Dendritic cell treated with granulocyte-macrophage colony-stimulating factor and Interleukin-4, amounts not matched to agents 40 ng/mL and 50 ng/mL, for 4 days (primary cell): ENCODE data around the gene SLITRK1.

ENCODE experiments used
- H3K27ac Mint-ChIP-seq: one replicate; pipeline ENCODE4 v1.8.0; 2022; ENCODE audit warnings: mild to moderate bottlenecking, mixed read lengths
- H3K27me3 Mint-ChIP-seq: one replicate; pipeline ENCODE4 v1.8.0; 2022; ENCODE audit warnings: mild to moderate bottlenecking, mixed read lengths
- H3K36me3 Mint-ChIP-seq: one replicate; pipeline ENCODE4 v1.8.0; 2022; ENCODE audit warnings: low read depth, mixed read lengths
- H3K4me1 Mint-ChIP-seq: one replicate; pipeline ENCODE4 v1.8.0; 2022; ENCODE audit warnings: low read depth, mixed read lengths
- H3K4me3 Mint-ChIP-seq: one replicate; pipeline ENCODE4 v1.8.0; 2022; ENCODE audit warnings: mild to moderate bottlenecking, moderate library complexity, mixed read lengths
- H3K9me3 Mint-ChIP-seq: one replicate; pipeline ENCODE4 v1.8.0; 2022; ENCODE audit warnings: mixed read lengths
- intact Hi-C: fragments of 100-400 bp; cut with micrococcal nuclease; formaldehyde crosslinking; loops from one replicate; pipeline ENCODE4 v1.15.0; 2022

SLITRK1 gene

DNA sequence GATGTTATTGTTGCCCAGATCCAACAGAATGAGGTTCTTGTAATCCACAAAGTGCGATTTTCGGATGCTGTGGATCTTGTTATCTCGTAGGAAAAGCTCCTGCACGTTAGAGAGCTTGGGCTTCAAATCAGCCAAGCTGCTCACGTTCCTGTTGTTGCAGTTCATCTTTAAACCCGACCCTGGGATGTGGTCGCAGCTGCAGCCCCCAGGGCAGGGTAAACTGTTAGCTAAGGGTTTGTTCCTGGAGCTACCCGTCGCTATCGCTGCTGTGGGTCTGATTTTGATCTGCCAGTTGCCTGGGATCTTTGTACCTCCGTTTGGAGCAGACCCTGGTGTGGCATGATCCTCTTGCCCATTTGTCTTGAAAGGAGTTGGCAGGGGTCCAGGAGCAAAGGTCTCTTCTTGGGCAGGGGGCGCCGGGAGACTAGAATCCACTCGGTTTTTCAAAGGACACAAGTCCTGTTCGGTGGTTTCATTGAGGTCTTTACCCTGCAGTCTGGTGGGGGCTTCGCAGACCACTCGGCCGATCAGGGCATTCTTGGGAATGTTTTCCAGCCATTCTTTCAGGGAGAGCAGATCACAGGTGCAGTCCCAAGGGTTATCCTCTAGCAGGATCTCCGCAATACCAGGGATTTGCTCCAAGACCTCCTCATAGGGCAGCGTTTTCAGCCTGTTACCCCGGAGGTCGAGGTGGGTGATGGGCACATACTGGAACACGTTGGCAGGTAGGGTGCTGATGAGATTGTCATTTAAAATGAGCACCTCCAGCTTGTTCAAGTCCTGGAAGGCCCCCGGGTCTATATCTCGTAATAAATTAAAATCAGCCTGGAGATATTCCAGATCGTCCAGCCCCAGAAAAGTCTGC lies 1.8 kb downstream of the SLITRK1 start:
- Mint-ChIP-seq H3K4me3 (no peak overlapping the region), H3K4me1 (no peaks in the 10 kb centered on the region), H3K27me3 (peaks cover 55% of the 10 kb centered on the region), H3K9me3 (no peaks in the 10 kb centered on the region), H3K27ac (no peak overlapping the region), H3K36me3 (no peaks in the 10 kb centered on the region)
- intact Hi-C loops = no loop called here

DNA sequence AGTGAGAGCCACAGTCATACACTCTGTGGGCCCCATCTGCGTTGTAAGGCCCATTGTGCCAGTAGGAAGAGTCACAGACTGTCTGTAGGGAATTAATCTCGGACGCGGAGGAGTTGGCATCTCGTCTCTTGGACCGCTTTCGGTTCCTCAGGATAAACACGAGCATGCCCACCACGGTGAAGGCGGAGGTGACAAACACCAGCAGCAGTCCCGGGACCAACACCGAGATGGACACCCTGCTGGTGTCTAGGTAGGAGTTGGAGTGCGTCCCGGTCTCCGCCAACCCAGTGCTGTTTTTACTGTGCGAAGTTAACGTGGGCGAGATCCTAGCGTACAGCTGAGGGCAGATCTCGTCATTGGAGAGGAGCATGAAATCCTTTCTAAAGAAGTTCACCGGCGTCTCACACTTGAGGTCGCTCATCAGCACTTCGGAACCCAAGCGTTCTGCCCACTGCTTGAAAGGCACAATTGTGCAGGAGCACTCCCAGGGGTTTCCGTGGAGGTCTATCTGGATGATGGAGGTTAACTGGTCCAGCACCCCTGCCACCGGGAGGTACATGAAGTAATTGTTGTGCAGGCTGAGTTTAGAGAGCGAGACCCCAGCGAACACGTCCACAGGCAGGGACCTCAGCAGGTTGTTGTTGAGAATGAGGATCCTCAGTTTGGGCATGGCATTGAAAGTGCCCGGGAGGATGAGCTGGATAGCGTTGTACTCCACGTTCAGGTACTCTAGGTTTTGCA lies 2.7 kb downstream of the SLITRK1 start:
- Mint-ChIP-seq H3K27ac (no peak overlapping the region), H3K9me3 (no peaks in the 10 kb centered on the region), H3K4me1 (no peaks in the 10 kb centered on the region), H3K4me3 (no peak overlapping the region), H3K27me3 (peaks cover 55% of the 10 kb centered on the region), H3K36me3 (no peaks in the 10 kb centered on the region)
- intact Hi-C loops = no loop called here

DNA sequence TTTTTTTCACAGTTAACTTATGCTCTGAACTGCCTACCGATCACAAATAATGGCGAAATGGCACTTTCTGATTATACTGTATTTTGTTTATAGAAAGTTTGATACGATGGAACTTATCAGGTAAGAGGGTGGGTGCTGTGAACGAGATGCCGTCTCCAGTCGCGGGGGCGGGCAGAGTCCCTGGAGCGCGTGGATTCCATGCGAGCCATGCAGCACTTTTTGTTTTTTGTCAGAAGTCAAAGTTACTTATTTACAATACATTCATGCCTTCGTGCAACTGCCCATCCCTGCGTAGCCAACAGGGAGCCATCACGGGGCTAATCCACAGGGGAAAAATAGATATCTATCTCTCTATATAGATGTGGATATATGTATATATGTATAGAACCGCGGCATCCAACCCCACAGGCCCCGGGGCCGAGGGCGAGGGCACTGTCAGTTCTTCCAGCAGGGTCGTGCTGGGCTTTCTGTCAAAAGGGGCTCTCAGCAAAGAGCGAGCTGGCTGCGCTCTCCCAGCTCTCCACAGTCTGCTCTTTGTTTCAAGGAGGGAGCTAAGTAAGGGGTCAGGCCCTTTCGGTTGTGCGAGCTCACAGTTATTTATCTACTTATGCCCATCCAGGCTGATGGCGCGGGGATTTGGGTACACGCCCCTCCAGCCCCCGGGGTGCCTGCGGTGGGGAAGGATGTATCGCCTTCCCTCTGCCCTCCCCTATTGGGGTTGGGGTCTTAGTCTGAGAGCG lies 3.4 kb downstream of the SLITRK1 start:
- Mint-ChIP-seq H3K27me3 (peaks cover 54% of the 10 kb centered on the region), H3K9me3 (no peaks in the 10 kb centered on the region), H3K36me3 (no peaks in the 10 kb centered on the region), H3K4me1 (no peaks in the 10 kb centered on the region), H3K27ac (no peak overlapping the region), H3K4me3 (no peak overlapping the region)
- intact Hi-C loops = no loop called here

DNA sequence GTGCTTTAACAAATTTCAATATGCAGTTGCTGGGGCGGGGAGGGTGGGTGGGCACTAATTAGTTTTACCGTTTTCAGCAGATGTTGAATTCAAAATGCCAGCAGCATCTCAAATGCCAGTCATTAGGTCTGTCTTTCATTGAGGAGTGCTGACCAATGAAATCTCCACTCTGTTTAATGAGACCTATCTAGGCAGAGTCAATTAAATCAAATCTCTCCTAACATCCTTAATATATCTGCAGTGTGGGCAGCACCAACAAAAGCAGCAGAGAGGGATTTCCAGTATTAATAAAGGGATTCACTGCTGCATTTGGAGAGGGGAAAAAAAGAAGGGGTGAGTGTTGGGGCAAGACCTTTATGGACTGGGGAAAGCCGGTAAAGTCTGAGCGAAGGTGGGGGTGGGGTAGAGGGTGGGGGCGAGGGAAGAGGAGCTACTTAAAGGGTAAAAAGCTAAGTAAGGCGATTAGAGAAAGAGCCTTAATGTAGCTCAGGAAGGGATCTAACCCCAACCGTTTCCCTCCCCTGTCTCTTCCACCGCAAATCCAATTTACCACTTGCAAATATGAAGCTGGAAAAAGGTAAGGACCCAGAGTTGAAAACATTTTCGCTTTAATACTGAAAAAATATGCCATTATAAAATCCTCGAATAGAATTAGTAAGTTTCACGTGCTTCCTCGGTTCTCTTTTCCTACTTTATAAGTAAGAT lies 4.5 kb downstream of the SLITRK1 start:
- intact Hi-C loops = no loop called here
- no peak overlapping the region for H3K27ac Mint-ChIP-seq
- H3K4me3 Mint-ChIP-seq = no peak overlapping the region
- peaks cover 45% of the 10 kb centered on the region for H3K27me3 Mint-ChIP-seq
- H3K9me3 Mint-ChIP-seq = no peaks in the 10 kb centered on the region
- no peaks in the 10 kb centered on the region for H3K36me3 Mint-ChIP-seq
- H3K4me1 Mint-ChIP-seq = no peaks in the 10 kb centered on the region

DNA sequence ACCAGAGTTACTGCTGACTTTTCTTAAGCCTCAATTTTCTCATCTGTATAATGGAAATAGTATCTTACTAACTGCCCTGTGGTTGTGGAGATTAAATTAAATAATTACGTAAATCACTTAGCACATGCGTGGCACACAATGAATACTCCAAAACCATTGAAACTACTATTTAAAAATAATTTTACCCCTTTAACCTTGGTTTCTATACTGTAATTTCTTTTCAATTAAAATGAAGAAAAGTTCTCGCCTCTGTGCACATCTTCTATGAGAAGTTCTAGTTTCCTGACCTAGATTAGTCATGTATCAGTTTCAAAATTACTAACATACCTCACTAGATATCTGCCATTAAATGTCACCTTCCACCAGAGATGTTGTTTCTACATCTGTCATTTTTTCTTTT lies 5.7 kb downstream of the SLITRK1 start:
- H3K9me3 Mint-ChIP-seq = peaks cover 6% of the 10 kb centered on the region
- intact Hi-C loops = no loop called here
- H3K4me3 Mint-ChIP-seq = no peak overlapping the region
- H3K27ac Mint-ChIP-seq = no peak overlapping the region
- no peaks in the 10 kb centered on the region for H3K36me3 Mint-ChIP-seq
- no peaks in the 10 kb centered on the region for H3K4me1 Mint-ChIP-seq
- H3K27me3 Mint-ChIP-seq = peaks cover 33% of the 10 kb centered on the region

DNA sequence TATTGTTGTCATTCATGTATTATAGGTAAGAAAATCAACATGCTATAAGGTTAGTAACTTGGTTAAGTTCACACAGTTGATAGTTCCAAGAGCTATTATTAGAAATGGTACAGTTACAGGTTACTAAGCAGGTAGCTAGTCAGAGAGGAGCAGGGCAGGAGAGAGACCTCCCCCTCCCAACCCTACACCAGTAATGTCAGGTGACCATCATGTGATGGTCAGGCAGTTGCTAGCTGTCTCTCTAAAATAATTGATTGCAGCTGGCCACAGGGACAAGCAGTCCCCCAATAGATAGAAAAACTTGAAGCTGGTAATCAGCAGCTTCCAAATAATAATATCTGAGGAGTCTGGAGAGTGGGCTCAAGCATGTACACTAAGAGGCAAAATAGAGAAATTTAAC lies 14.6 kb downstream of the SLITRK1 start:
- H3K4me3 Mint-ChIP-seq = no peak overlapping the region
- H3K27me3 Mint-ChIP-seq = no peaks in the 10 kb centered on the region
- peaks cover 20% of the 10 kb centered on the region for H3K9me3 Mint-ChIP-seq
- no peaks in the 10 kb centered on the region for H3K36me3 Mint-ChIP-seq
- H3K4me1 Mint-ChIP-seq = no peaks in the 10 kb centered on the region
- no peak overlapping the region for H3K27ac Mint-ChIP-seq
- intact Hi-C loops = no loop called here

DNA sequence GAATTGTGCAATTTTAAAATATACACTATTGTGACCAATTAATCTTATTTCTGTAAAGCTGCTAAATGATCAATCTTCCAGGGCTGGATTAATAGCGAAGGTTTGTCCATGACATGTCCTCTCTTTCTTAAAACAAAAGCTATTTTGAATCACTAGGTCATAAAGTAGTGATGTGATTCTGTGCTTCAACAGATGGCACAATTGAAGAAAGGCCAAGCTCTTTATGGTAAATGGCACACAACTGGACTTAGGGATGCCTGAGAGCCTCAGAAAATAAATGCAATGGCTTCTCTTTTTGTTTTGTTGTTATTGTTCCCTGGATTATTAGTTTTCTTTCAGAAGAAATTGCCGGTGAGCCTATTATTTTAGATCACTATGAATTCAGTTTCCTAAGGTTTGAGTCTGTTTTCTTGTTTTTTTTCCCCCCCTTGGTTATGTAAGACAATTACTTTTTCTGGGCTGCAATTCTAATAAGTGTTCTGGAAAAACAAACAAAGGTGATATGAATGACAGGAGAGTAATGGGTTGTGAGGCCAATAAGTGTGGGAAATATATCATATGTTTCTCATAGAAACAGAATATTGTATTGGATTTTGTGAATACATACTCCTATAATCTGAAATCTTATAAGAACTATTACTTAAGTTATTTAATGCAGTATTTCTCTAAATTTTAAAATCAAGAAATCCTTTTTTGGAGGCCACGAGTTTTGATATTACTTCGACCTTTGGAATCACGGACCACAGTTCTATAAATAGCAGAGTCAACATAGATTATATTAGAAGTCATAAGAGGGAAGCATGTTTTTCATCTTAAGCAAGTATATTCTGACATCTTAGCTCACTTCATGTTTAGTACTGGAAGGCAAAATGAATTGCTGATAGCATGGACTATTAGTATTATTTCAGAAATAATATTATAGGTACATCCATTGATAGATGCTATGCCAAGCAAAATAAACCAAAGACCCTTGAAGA lies 16.8 kb downstream of the SLITRK1 start:
- H3K36me3 Mint-ChIP-seq = no peaks in the 10 kb centered on the region
- H3K27me3 Mint-ChIP-seq = no peaks in the 10 kb centered on the region
- no peaks in the 10 kb centered on the region for H3K4me1 Mint-ChIP-seq
- intact Hi-C loops = no loop called here
- H3K9me3 Mint-ChIP-seq = peaks cover 18% of the 10 kb centered on the region
- H3K4me3 Mint-ChIP-seq = no peak overlapping the region
- no peak overlapping the region for H3K27ac Mint-ChIP-seq

DNA sequence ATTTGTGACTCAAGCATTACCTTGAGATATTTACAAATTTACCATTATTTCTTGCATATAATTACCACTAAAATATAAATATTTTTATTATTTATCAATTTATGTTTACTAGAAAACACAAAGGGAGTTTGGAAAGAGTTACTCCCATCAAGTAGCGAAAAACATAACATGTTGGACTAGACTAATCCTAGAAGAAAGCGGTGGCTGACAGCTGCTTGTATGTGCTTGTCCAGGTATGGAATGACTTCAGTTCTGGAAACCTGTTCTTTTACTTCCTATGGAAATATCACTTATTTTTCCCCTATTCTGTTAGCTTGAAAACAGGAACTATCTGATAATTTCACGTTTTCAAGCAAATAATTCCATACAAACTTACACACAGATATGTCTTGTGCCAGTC lies 28.5 kb downstream of the SLITRK1 start:
- Mint-ChIP-seq H3K4me1 (no peaks in the 10 kb centered on the region), H3K27ac (no peak overlapping the region), H3K9me3 (peaks cover 7% of the 10 kb centered on the region), H3K4me3 (no peak overlapping the region), H3K27me3 (no peaks in the 10 kb centered on the region), H3K36me3 (no peaks in the 10 kb centered on the region)
- intact Hi-C loops = no loop called here

DNA sequence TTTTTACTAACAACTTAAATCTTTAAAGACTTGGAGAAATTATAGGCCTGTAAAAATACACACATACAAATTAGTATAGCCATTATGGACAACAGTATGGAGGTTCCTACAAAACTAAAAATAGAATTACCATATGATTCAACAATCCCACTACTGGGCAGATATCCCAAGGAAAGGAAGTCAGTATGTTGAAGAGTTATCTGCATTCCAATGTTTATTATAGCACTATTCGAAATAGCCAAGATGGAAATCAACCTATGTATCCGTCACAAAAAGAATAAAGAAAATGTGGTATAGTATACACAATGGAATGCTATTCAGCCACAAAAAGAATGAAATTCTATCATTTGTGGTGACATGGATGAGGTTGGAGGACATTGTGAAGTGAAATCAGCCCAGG lies 37.2 kb downstream of the SLITRK1 start:
- intact Hi-C loops = no loop called here
- H3K4me1 Mint-ChIP-seq = no peaks in the 10 kb centered on the region
- H3K27ac Mint-ChIP-seq = no peak overlapping the region
- H3K36me3 Mint-ChIP-seq = no peaks in the 10 kb centered on the region
- no peak overlapping the region for H3K4me3 Mint-ChIP-seq
- H3K27me3 Mint-ChIP-seq = no peaks in the 10 kb centered on the region
- H3K9me3 Mint-ChIP-seq = peaks cover 29% of the 10 kb centered on the region

DNA sequence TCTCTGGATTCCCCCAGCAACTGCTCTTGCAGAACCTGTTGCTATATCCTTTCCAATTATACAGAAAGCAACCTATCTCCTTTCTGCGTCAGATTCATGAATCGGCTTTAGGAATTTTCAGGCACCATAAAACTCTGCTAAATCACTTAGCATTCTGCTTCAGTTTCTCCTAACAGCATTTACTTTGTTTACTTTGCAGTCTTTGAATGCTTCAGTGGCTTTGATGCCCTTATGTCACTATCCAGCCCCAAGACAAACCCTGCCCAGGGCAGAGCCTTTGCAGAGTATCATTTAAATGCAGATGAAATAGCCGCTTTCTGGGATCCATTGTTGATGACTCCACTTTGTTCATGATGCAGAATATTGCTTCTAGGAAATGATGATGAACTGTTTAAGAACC lies 43.1 kb downstream of the SLITRK1 start:
- no peaks in the 10 kb centered on the region for H3K27me3 Mint-ChIP-seq
- no peaks in the 10 kb centered on the region for H3K4me1 Mint-ChIP-seq
- no peaks in the 10 kb centered on the region for H3K36me3 Mint-ChIP-seq

DNA sequence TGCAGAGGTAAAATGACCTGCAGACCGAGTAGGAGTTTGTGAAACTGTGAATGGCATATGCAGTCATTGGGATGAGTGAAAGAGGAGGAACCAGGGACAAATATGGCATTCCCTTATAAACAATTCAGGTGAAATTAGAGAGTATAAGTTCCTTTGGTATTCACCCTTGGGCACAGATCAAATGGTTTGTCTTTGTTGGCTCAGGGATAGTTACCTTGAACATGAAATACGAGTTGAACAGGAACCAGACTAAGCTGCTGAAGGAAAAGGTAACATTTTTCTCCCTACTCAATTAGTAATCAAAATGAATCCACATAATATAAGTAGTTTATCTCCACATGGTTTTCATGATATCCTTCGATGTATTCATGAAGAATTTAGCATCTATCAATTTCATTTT lies 50.5 kb downstream of the SLITRK1 start:
- intact Hi-C loops = no loop called here
- Mint-ChIP-seq H3K4me1 (no peaks in the 10 kb centered on the region), H3K27me3 (no peaks in the 10 kb centered on the region)

More for the DNA sequence above, 43.1 kb downstream of the SLITRK1 start:
- H3K4me3 Mint-ChIP-seq = no peak overlapping the region
- no peak overlapping the region for H3K27ac Mint-ChIP-seq
- intact Hi-C loops = no loop called here
- no peaks in the 10 kb centered on the region for H3K9me3 Mint-ChIP-seq

DNA sequence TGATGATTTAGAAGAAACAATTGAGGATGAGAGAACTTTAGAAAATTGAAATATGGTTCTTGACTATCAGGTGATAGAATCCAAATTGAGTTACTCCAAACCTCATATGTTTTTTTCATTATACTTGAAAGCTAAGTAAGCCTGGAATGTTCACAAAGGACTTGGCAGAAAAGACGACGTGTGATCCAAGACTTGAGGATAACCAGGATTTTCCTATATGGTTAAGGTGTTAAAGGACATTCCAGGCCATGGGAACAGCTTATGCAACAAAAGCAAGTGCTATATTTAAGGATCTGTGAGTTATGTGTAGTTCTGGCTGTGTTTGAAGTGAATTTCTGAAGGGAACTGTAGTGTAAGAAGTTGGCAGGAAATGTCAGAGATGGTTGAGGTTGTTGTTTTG lies 52.5 kb downstream of the SLITRK1 start:
- H3K4me3 Mint-ChIP-seq = no peak overlapping the region
- intact Hi-C loops = no loop called here
- no peak overlapping the region for H3K27ac Mint-ChIP-seq
- H3K36me3 Mint-ChIP-seq = no peaks in the 10 kb centered on the region
- H3K4me1 Mint-ChIP-seq = no peaks in the 10 kb centered on the region
- H3K27me3 Mint-ChIP-seq = no peaks in the 10 kb centered on the region
- H3K9me3 Mint-ChIP-seq = no peaks in the 10 kb centered on the region

More for the DNA sequence above, 50.5 kb downstream of the SLITRK1 start:
- Mint-ChIP-seq H3K4me3 (no peak overlapping the region), H3K27ac (no peak overlapping the region), H3K36me3 (no peaks in the 10 kb centered on the region), H3K9me3 (no peaks in the 10 kb centered on the region)

DNA sequence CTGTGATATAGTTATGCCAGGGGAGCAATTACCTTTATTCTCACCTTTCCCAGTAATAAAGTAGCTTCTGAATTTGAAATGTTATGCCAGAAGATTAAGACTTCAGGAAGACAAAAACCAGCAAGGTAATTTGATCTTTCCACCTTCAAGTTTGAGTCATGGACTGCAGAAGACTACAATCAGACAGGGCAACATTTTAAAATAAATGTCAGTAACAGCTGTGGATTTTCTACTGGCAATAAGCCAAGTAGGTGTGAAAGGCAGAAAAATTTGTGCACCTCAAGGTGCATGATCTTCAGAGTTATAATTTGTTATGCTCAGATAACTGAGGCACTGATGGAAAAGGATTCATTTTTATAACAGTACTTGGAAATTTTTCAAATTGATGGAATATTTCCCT lies 54.9 kb downstream of the SLITRK1 start:
- H3K9me3 Mint-ChIP-seq = peaks cover 24% of the 10 kb centered on the region
- no peaks in the 10 kb centered on the region for H3K36me3 Mint-ChIP-seq
- intact Hi-C loops = no loop called here
- H3K4me3 Mint-ChIP-seq = no peak overlapping the region
- H3K4me1 Mint-ChIP-seq = no peaks in the 10 kb centered on the region
- no peaks in the 10 kb centered on the region for H3K27me3 Mint-ChIP-seq
- no peak overlapping the region for H3K27ac Mint-ChIP-seq
